DMS79 (cell line): ENCODE data around the gene GC.
"Not testable (repeated sequence)": the region's sequence is repeated elsewhere in the genome, so short reads cannot be mapped to it uniquely, and the experiment has no call there.

Experiments
- DNase-seq: peaks from one replicate; lab custom pipeline; 2025; lab: John Stamatoyannopoulos, UW

The GC gene

GRCh38 chr4:71765821-71766383, 18.0 kb downstream of the GC start:
- DNase-seq, result no peak

- DNase-seq, result no peak
These were observed 18.5 kb downstream of the GC start for GRCh38 chr4:71765350-71765749.

GRCh38 chr4:71752383-71753042, 31.4 kb downstream of the GC start:
- no peak for DNase-seq

DNA sequence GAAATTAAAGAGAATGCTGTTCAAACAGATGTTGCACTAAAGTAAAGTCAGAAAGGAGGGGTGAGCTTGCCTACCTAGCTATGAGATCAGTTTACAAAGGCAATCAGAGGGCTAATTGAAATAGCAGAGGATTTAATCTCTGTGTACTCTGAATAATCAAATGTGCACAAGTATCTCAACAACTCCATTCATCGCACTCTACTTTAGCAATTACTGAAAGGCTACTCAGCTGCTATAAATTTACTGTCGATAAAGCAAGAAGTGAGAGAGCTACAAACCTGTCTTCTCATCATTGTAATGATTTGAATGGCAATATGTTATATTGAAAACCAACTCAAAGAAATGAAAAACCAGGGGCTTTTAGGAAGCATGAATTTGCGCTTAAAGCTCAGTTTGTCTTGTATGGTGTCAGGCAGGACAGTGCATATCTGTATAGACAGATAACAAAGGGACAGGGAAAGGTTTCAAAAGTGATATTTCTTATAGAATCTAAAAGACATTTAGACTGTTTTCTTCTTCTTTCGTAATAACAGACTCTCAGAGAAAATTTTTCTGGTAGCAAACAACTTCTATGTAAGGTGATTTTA, 34.8 kb downstream of the GC start:
- DNase-seq, result no peak

DNA sequence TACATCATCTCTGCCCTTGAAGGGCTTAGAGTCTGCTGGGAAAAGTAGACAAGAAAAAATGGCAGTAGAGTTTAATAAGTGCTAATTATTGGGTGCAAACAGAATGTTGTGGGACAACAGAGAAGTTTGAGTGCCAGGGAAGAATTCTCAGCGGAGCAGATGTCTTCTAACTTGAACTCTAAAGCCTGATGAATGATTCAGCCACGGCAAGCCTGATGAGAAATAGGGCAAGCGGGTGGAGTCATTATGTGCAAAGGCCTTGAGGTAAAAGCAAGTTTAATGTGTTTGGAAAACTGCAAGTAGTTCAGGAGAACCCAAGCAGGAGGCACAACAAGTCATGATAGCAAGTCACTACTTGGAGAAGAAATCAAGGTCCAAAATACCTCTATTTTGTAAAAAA, 37.5 kb downstream of the GC start:
- no peak for DNase-seq

DNA sequence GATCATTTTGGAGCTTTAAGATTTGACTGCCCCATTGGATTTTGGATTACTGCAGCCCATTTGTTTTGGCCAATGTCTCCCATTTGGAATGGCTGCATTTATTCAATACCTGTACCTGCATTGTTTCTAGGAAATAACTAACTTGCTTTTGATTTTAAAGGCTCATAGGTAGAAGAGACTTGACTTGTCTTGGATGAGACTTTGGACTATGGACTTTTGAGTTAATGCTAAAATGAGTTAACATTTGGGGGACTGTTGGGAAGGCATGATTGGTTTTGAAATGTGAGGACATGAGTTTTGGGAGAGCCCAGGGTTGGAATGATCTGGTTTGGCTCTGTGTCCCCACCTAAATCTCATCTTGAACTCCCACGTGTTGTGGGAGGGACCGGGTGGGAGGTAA, 45.1 kb downstream of the GC start:
- not testable (repeated sequence) for DNase-seq

DNA sequence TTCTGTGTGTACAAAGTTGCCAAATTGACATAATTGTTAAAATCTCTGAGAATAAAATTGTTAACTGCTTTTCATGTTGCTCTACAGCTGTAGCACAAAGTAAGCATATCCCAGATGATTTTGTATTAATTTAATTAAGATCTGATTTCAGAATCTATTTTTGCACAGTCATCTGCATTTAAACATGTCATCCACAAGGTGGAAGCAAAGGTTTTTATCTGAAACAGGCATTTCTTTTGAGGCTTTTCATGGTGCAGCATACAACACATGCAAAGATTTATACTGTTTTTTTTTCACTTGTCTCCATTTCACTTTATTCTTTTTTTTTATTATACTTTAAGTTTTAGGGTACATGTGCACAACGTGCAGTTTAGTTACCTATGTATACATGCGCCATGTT, 51.2 kb downstream of the GC start:
- DNase-seq, result no peak

- no peak for DNase-seq
These were observed 51.8 kb downstream of the GC start for GRCh38 chr4:71732066-71732465.

DNA sequence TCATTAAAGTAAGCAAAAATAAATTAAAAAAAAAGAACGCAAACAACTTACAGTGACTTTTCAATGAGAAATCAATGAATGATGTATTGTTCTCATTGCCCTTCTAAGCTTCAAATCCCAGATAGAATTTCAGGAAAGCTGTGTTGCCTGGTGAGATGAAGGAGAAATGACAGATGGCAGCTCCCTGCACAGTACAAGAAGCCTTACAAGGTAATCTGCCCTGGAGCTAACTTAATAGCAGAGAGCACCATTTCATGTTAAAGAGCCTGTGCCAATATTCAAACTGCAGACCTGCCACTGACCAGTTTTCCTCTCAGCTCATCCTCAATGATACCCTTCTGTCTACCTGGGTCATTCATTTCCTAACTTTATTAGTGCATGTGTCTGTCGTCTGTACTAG, 54.0 kb downstream of the GC start:
- no peak for DNase-seq

DNA sequence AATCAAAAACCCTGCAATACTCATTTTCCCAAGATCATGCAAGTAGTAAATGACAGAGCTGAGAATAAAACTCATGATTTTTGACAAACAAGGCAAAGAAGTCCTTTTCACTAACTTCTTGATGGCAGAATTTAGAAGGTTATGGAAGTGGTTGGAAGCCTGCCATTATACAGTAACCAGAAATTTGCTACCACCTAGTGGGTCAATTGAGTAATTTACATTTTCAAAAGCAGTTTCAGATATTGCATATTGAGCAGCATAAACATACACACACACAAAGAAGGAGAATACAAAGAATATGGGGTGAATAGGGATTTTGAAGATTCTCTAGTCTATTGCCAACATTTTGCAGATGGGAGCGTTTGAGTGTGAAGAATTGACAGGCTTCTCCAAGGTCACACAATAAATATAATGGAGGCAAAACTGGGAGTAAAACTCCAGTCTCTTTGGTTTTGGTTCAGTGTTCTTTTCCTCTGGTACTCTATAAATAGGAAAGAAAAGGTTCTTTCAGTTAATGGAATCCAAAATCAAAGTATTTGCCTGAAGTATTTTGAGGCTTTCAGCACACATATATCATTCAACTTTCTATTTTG, 70.2 kb downstream of the GC start:
- peak; percentile 3 for DNase-seq

- DNase-seq, result no peak
These were observed 71.9 kb downstream of the GC start for GRCh38 chr4:71711985-71712348.

DNA sequence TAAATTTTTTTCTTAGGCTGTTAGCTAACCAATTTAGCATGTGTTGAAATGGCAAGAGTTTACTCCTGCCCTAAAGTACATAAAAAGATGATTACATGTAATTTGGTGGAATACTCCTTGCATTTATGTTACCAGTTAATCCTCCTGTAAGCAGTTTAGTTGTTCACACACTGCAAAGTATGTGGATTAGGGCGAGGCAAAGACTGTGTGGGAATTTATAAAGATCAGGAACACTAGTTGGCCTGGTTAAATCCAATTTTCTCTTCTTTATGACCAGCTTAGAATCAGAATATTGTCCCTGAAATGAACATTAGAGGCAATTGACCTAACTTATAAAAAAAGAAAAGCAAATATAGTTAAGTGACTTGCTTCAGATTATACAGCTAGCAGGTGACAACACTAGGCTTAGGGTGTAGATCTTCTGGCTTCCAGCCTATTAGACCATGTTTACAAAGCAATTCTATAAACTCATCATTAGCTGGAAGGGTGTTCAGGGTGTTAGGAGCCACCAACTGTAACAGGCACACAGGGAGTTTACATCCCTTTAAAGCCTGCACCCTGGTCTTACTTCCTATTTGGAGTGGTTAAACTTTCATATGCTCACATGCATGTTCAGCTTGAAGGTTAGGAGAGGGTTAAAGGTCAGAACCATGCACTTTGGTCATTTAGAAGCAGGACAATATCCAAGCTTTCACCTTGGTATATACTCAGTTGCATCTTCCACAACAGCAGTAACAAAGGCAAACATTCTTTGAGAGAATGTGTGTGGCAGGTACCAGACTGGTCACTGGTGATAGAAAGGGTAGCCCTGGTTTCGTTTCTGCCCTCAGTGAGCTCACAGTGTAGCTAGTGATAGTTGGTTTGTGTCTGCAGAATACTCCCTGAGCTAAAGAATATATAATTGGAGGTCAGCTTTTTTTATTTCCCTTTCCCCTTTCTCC, 72.6 kb downstream of the GC start:
- DNase-seq, result no peak

- no peak for DNase-seq
These were observed 73.9 kb downstream of the GC start for GRCh38 chr4:71709961-71710360.

DNA sequence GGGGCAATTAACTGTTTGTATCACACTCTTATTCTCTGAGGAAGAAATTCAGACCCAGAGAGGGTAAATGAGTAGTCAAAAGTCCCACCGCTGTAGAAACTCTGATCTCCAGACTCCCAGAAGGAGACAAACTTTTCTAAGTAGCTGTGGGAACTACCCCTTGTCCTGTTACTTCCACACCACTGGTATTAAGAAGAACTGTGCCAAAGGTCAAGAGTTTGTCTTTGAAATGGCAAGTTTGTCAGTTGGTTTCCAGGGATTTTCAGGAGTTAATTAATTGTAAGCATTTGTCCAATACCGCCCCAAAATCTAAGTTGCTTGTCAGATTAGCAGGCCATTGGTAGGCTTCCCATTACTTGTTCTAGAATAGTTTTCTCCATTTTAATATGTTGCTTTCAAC, 85.7 kb downstream of the GC start:
- DNase-seq, result no peak

DNA sequence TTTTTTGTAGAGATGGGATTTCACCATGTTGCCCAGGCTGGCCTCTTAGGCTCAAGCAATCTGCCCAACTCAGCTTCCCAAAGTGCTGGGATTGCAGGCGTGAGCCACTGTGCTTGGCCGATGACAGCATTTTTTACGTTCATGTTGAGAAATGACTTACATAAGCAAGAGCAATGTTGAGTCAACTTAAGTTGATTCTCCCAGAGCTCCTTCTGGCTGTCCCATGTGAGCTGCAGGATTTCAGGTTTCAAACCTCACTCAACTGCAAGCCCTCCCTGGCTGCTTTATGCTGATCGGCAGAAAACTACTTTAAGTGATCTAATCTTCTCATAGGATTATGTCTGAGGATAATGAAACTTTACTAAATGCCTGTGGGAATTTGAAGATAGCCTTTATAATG, 86.8 kb downstream of the GC start:
- no peak for DNase-seq

DNA sequence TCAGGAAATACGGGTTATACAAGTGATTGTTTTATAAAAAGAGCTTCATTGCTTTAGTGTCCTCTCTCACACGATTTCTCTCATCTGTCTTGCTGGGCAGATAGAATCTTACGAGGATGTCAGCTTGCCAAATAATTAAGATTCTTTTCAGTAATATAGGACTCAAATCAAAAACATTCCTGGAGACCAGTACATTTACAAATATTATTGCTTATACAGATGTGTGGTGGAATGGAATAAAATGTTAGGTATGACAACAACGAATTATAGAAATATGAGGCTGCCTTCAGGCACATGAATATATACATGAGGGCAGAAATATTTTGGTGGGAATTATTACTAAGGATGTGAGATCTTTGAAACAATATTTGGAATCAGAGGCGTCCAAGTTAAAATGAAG, 88.9 kb downstream of the GC start:
- no peak for DNase-seq

DNA sequence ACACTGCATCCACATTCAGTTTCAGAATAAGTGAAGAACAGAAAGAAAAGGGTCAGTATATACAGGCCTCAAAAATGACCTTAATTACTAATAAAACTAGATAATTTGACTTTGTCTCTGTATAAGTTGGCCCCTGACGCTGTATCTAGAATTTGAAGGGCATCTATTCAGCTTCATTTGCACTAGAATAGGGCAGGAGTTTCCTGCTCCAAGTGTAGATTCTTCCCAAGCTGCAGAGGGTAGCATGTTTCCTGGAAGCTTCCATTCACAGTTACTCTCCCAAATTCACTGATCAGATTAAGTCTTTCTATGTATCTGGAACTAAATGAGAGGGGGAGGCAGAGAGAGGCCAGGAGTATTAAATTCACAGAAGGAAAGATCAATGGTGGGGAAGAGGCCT, 90.9 kb downstream of the GC start:
- DNase-seq, result no peak

DNA sequence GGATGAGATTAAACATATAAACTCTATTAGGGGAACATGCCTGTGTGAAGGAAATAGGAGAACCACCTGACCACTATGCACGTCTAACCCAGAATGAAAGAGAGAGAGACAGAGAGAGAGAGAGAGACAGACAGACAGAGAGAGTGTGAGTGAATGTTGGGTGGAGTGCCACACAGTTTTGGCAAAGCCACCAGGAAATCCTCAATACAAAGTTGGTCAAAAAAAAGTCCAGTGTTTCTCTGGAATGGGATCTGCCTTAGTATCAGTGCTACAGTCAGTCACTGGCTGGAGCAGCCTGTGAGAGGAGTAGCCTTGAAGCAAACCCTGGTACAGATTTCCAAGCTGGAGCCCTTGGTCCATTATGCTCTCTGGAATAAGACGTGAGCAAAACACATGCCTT, 91.7 kb downstream of the GC start:
- no peak for DNase-seq
